Endothelial cell of umbilical vein (primary cell): ENCODE results near the gene ABCA7. TPM values are rescaled to one million over a fixed set of nuclear protein-coding genes. Genes with fewer than 3 reads are reported as not detected.
A peak's percentile ranks its signal among the peaks of the same experiment; 100 is the strongest.

Source experiments
- BruUV-seq: library from RNA; stranded (reverse); fragments of 400-500 nt; replicated peaks from 2 replicates; lab custom pipeline; 2021; lab: Mats Ljungman, UMichigan
- CTCF ChIA-PET: fragments of 300-600, 350-600 bp; sonication (Branson Sonifier 250); formaldehyde crosslinking; loops from one replicate; lab custom pipeline; 2021; ENCODE audit warnings: antibody characterized with exemption, inconsistent platforms; lab: Charles Lee
- POLR2A ChIA-PET: fragments of 300-600, 350-600 bp; sonication (Branson Sonifier 250); formaldehyde crosslinking; loops from one replicate; lab custom pipeline; 2021; ENCODE audit warnings: antibody characterized with exemption, inconsistent platforms; lab: Charles Lee
- DNase-seq: peaks from one replicate; pipeline ENCODE4 v3.0.0-alpha.2; 2011; ENCODE audit warnings: low read depth, low spot score
- FAIRE-seq: peaks from 2 replicates; lab custom pipeline; 2011; peaks lifted over from hg19 to GRCh38; lab: Jason Lieb, UNC
- H2AFZ ChIP-seq: 2 replicates; pipeline ENCODE4 v1.6.0; 2012; ENCODE audit warnings: low read depth, low read length, control low read depth, inconsistent platforms
- H3K27ac ChIP-seq: 2 replicates; pipeline ENCODE4 v1.5.1; 2011; ENCODE audit warnings: low read depth, mild to moderate bottlenecking, control low read depth, low read length, moderate library complexity; ENCODE audit not compliant: insufficient read depth
- H3K27me3 ChIP-seq, 2 experiments: 2 replicates each; pipeline versions ENCODE4 v1.6.0 to v1.6.1; 2011; ENCODE audit warnings: low read length in 2 of 2, mixed read lengths in 1 of 2; ENCODE audit not compliant: control insufficient read depth in 2 of 2, insufficient read depth in 2 of 2
- H3K36me3 ChIP-seq, 2 experiments: 2 replicates in 1 of 2; 3 replicates in 1 of 2; pipeline ENCODE4 v1.5.1; 2011; ENCODE audit warnings: low read length in 2 of 2, mild to moderate bottlenecking in 1 of 2, moderate library complexity in 1 of 2; ENCODE audit not compliant: control insufficient read depth in 2 of 2, insufficient read depth in 2 of 2; ENCODE audit errors: extremely low read depth in 1 of 2
- H3K4me1 ChIP-seq: 3 replicates; pipeline ENCODE4 v1.5.1; 2011; ENCODE audit warnings: mild to moderate bottlenecking, low read length; ENCODE audit not compliant: control insufficient read depth, insufficient read depth; ENCODE audit errors: extremely low read depth
- H3K4me2 ChIP-seq: 2 replicates; pipeline ENCODE4 v1.6.1; 2011; ENCODE audit warnings: low read length, control low read depth, mixed read lengths; ENCODE audit not compliant: insufficient read depth
- H3K4me3 ChIP-seq, 3 experiments: fragments of 200-600 bp in 1 of 3; sonication (generic), shearing (Covaris generic) in 1 of 3; replicated peaks in 1 of 3; 2 replicates each; pipeline ENCODE4 v1.5.1; 2011 to 2016; ENCODE audit warnings: control low read depth in 3 of 3, low read length in 3 of 3, mild to moderate bottlenecking in 2 of 3, inconsistent platforms in 1 of 3, low read depth in 1 of 3, moderate library complexity in 1 of 3; ENCODE audit not compliant: insufficient read depth in 1 of 3
- H3K79me2 ChIP-seq: 2 replicates; pipeline ENCODE4 v1.6.0; 2012; ENCODE audit warnings: low read length, inconsistent platforms; ENCODE audit not compliant: control insufficient read depth, insufficient read depth
- H3K9ac ChIP-seq: replicated peaks from 2 replicates; pipeline ENCODE3; 2011; ENCODE audit warnings: low read length, control low read depth; ENCODE audit not compliant: insufficient read depth; ENCODE audit errors: extremely low read depth
- H3K9me1 ChIP-seq: replicated peaks from 3 replicates; pipeline ENCODE4 v1.6.0; 2011; ENCODE audit warnings: mild to moderate bottlenecking, low read length; ENCODE audit not compliant: control insufficient read depth, insufficient read depth; ENCODE audit errors: extremely low read depth
- H3K9me3 ChIP-seq: replicated peaks from 2 replicates; pipeline ENCODE4 v1.5.1; 2012; ENCODE audit warnings: low read length, inconsistent platforms; ENCODE audit not compliant: control insufficient read depth, insufficient read depth
- H4K20me1 ChIP-seq: replicated peaks from 2 replicates; pipeline ENCODE3; 2011; ENCODE audit warnings: mild to moderate bottlenecking, low read length; ENCODE audit not compliant: control insufficient read depth, insufficient read depth; ENCODE audit errors: extremely low read depth
- FOS ChIP-seq: IDR thresholded peaks from 2 replicates; pipeline ENCODE4 v1.6.1; 2011; ENCODE audit warnings: mild to moderate bottlenecking, low read length, moderate library complexity, borderline replicate concordance; ENCODE audit not compliant: insufficient read depth
- POLR2A ChIP-seq: IDR thresholded peaks from 2 replicates; pipeline ENCODE4 v1.6.1; 2012; ENCODE audit warnings: low read depth, mild to moderate bottlenecking, control low read depth, low read length
- POLR2AphosphoS5 ChIP-seq: IDR thresholded peaks from 2 replicates; pipeline ENCODE4 v1.6.1; 2012; ENCODE audit warnings: low read depth, mild to moderate bottlenecking, control low read depth, low read length, moderate library complexity; ENCODE audit not compliant: insufficient read depth
- dilution Hi-C: fragments of 300-500 bp; cut with MboI; formaldehyde crosslinking; loops from one replicate; pipeline ENCODE4 v1.15.0; 2019; ENCODE audit warnings: low sequenced_read_pairs; ENCODE audit not compliant: extremely low pct_ligation_motif_present
- intact Hi-C: fragments of 100-400 bp; cut with micrococcal nuclease; formaldehyde crosslinking; loops from one replicate; pipeline ENCODE4 v1.10.0; 2022
- polyA plus RNA-seq, 4 experiments: library from polyadenylated mRNA; depleted of rRNA in 3 of 4; stranded (reverse) in 3 of 4; unstranded in 1 of 4; fragments of >200 nt; gene quantifications; 2 replicates each; pipeline versions ENCODE4 v1.2.1 to v1.2.3, GENCODE V29; 2011 to 2012; ENCODE audit warnings: missing spikeins in 1 of 4
- total RNA-seq: library from RNA; stranded (reverse); gene quantifications from 2 replicates; pipeline ENCODE4 v1.2.3, GENCODE V29; 2021

Gene ABCA7
- total and polyA plus RNA-seq, 2 donors (not counting 3 experiments of a cell fraction or from before 2014, with no cell fraction given) = 5.7 to 9.8 TPM

- Histone ChIP-seq H3K9me1 (no peaks in the 10 kb centered on the region), H3K9ac (peak within 1 kb of the TSS; percentile 89), H3K27me3 (no peaks in the 10 kb centered on the region), H2AFZ (peak within 1 kb of the TSS; percentile 58), H3K4me1 (peaks cover 9% of the 10 kb centered on the region), H3K9me3 (no peaks in the 10 kb centered on the region), H3K79me2 (peaks cover 40% of the 10 kb centered on the region), H3K4me3 (peak within 1 kb of the TSS; percentile 52 to 88 (median 84)), H4K20me1 (no peaks in the 10 kb centered on the region), H3K4me2 (peak within 1 kb of the TSS; percentile 76), H3K27ac (peak within 1 kb of the TSS; percentile 70), H3K36me3 (no peaks in the 10 kb centered on the region)
- dilution Hi-C loops (no loop called here), intact Hi-C loops (no loop called here)
- TF ChIP-seq POLR2AphosphoS5 (peak; percentile 87), FOS (no peak), POLR2A (peak; percentile 83)
- TSS peak; percentile 83 for BruUV-seq
- peak; percentile 90 for FAIRE-seq
- CTCF ChIA-PET = interaction anchor here (1.2 to 1.7 kb wide), 4 partner anchors 13 to 218 kb away, joined by 3 to 8 read pairs (median 6); partner anchors contain the start of gene ABCA7
- DNase-seq = peak; percentile 80
- POLR2A ChIA-PET = interaction anchor here (0.6 to 5.7 kb wide), 10 partner anchors 9 to 243 kb away, joined by 3 to 36 read pairs (median 3); partner anchors contain the start of genes ABCA7, ARHGAP45 and CIRBP
Measured at GRCh38 chr19:1025960-1026782, 13.7 kb upstream of the ABCA7 start, which contains the start of gene CNN2. Gene CNN2, plus strand, starts transcription at chr19:1026608. Its CDS starts 54 bp downstream, at chr19:1026662.
